HepG2 (cell line): ENCODE data around the gene ADSS1. TPM values are rescaled to one million over a fixed set of nuclear protein-coding genes. Genes with fewer than 3 reads are reported as not detected.
A peak's percentile ranks its signal among the peaks of the same experiment; 100 is the strongest.

Experiments
- ATAC-seq: fragments of 200-7000 bp; cut with Tn5 transposase; 3 replicates; pipeline ENCODE4 v1.9.1; 2020; ENCODE audit warnings: mild to moderate bottlenecking, moderate library complexity
- BruUV-seq: library from RNA; stranded (reverse); fragments of 400-500 nt; replicated peaks from 2 replicates; lab custom pipeline; 2021; lab: Mats Ljungman, UMichigan
- CTCF ChIA-PET: fragments of 300-600 bp; formaldehyde crosslinking; extraction: SDS; loops from one replicate; lab custom pipeline; 2021; ENCODE audit warnings: low total read pairs, inconsistent platforms, low intra/inter-chr PET ratio; lab: Yijun Ruan, JAX
- POLR2A ChIA-PET: fragments of 350-600 bp; sonication (Branson Sonifier 250); formaldehyde crosslinking; loops from one replicate; lab custom pipeline; 2020; ENCODE audit warnings: antibody characterized with exemption, inconsistent platforms; lab: Yijun Ruan, JAX
- DNase-seq: peaks from one replicate; pipeline ENCODE4 v3.0.0-alpha.2; 2015; ENCODE audit warnings: low spot score
- FAIRE-seq: peaks from 3 replicates; lab custom pipeline; 2011; peaks lifted over from hg19 to GRCh38; lab: Jason Lieb, UNC
- H2AFZ ChIP-seq: one replicate; pipeline ENCODE4 v1.6.1; 2011; ENCODE audit warnings: low read length, inconsistent platforms
- H3K27ac ChIP-seq: fragments of 300-600 bp; 3 replicates; pipeline ENCODE4 v1.8.0; 2011; ENCODE audit warnings: mixed run types, mild to moderate bottlenecking, mixed read lengths, low read length, inconsistent platforms; ENCODE audit not compliant: insufficient read depth; ENCODE audit errors: extremely low read length
- H3K27me3 ChIP-seq, 2 experiments: fragments of 200-600 bp in 1 of 2; 2 replicates in 1 of 2; 3 replicates in 1 of 2; pipeline versions ENCODE4 v1.6.0 to v1.8.0; 2011; ENCODE audit warnings: low read length in 2 of 2, mild to moderate bottlenecking in 2 of 2, moderate library complexity in 2 of 2, inconsistent platforms in 1 of 2; ENCODE audit not compliant: insufficient read depth in 2 of 2, control insufficient read depth in 1 of 2
- H3K36me3 ChIP-seq, 2 experiments: fragments of 200-600 bp in 1 of 2; replicated peaks in 1 of 2; 2 replicates in 1 of 2; 3 replicates in 1 of 2; pipeline versions ENCODE4 v1.5.1 to v1.8.0; 2011; ENCODE audit warnings: low read length in 2 of 2, inconsistent platforms in 1 of 2; ENCODE audit not compliant: insufficient read depth in 2 of 2, control insufficient read depth in 1 of 2
- H3K4me1 ChIP-seq: 2 replicates; pipeline ENCODE4 v1.5.1; 2012; ENCODE audit warnings: low read length, inconsistent platforms; ENCODE audit not compliant: insufficient read depth
- H3K4me2 ChIP-seq: 2 replicates; pipeline ENCODE4 v1.6.0; 2011; ENCODE audit warnings: low read depth, low read length, inconsistent platforms
- H3K4me3 ChIP-seq, 3 experiments: fragments of 200-600 bp in 1 of 3; sonication (generic), shearing (Covaris generic) in 1 of 3; replicated peaks in 1 of 3; 2 replicates each; pipeline ENCODE4 v1.5.1; 2011 to 2016; ENCODE audit warnings: low read length in 3 of 3, inconsistent platforms in 2 of 3, low read depth in 2 of 3, mild to moderate bottlenecking in 2 of 3, control low read depth in 1 of 3, mixed read lengths in 1 of 3; ENCODE audit not compliant: insufficient read depth in 1 of 3
- H3K79me2 ChIP-seq: one replicate; pipeline ENCODE4 v1.6.1; 2011; ENCODE audit warnings: low read length, inconsistent platforms; ENCODE audit not compliant: insufficient read depth
- H3K9ac ChIP-seq: 2 replicates; pipeline ENCODE4 v1.6.0; 2011; ENCODE audit warnings: mild to moderate bottlenecking, low read depth, low read length, inconsistent platforms; ENCODE audit not compliant: insufficient read depth
- H3K9me3 ChIP-seq: 2 replicates; pipeline ENCODE4 v1.5.1; 2012; ENCODE audit warnings: mild to moderate bottlenecking, low read length
- H4K20me1 ChIP-seq: 2 replicates; pipeline ENCODE4 v1.6.0; 2011; ENCODE audit warnings: inconsistent platforms, mild to moderate bottlenecking, low read length, moderate library complexity; ENCODE audit not compliant: insufficient read depth
- BCL3 ChIP-seq: sonication (generic); formaldehyde crosslinking; IDR thresholded peaks from 2 replicates; pipeline ENCODE4 v1.5.1; 2020; ENCODE audit warnings: mild to moderate bottlenecking, missing genetic modification reagents, moderate library complexity
- ETS1 ChIP-seq: sonication (generic); formaldehyde crosslinking; IDR thresholded peaks from 2 replicates; pipeline ENCODE4 v1.4.0; 2020; ENCODE audit warnings: missing genetic modification reagents
- FOXK2 ChIP-seq: fragments of 450-650 bp; IDR thresholded peaks from 2 replicates; pipeline ENCODE4 v1.6.1; 2016
- MTA1 ChIP-seq: sonication (generic); formaldehyde crosslinking; IDR thresholded peaks from 2 replicates; pipeline ENCODE4 v1.4.0; 2020; ENCODE audit warnings: missing genetic modification reagents, mild to moderate bottlenecking, borderline replicate concordance
- NCOA1 ChIP-seq: sonication (generic); formaldehyde crosslinking; IDR thresholded peaks from 2 replicates; pipeline ENCODE4 v1.9.0; 2021; ENCODE audit warnings: missing genetic modification reagents
- PATZ1 ChIP-seq: sonication (generic); formaldehyde crosslinking; IDR thresholded peaks from 2 replicates; pipeline ENCODE4 v1.4.0; 2020; ENCODE audit warnings: missing genetic modification reagents
- SNAI1 ChIP-seq: sonication (generic); formaldehyde crosslinking; IDR thresholded peaks from 2 replicates; pipeline ENCODE4 v1.5.0; 2020; ENCODE audit warnings: mild to moderate bottlenecking, missing genetic modification reagents, borderline replicate concordance
- ZBTB4 ChIP-seq: sonication (generic); formaldehyde crosslinking; IDR thresholded peaks from 2 replicates; pipeline ENCODE4 v1.4.0; 2020; ENCODE audit warnings: missing genetic modification reagents, mild to moderate bottlenecking, borderline replicate concordance
- ZNF20 ChIP-seq: sonication (generic); formaldehyde crosslinking; IDR thresholded peaks from 2 replicates; pipeline ENCODE4 v1.4.0; 2020; ENCODE audit warnings: mild to moderate bottlenecking, moderate library complexity, missing genetic modification reagents
- ZNF350 ChIP-seq: sonication (generic); formaldehyde crosslinking; IDR thresholded peaks from 2 replicates; pipeline ENCODE4 v1.4.0; 2020; ENCODE audit warnings: mild to moderate bottlenecking, low read depth, missing genetic modification reagents, borderline replicate concordance
- ZNF879 ChIP-seq: sonication (generic); formaldehyde crosslinking; IDR thresholded peaks from 2 replicates; pipeline ENCODE4 v1.8.1; 2023; ENCODE audit warnings: missing genetic modification reagents
- WGBS: methylation state at CpG from one replicate; pipeline ENCODE4 v1.1.6; 2017; ENCODE audit warnings: low lambda C conversion rate; 5-methylcytosine and 5-hydroxymethylcytosine counted together
- in situ Hi-C: cut with HindIII; loops from 2 replicates; pipeline ENCODE4 v1.10.0; 2017; ENCODE audit warnings: low pct_unique_long_range_greater_than_20kb; ENCODE audit not compliant: extremely low pct_ligation_motif_present
- intact Hi-C: fragments of 100-400 bp; cut with micrococcal nuclease; formaldehyde crosslinking; loops from one replicate; pipeline ENCODE4 v1.10.0; 2022; ENCODE audit not compliant: unreplicated experiment
- polyA plus RNA-seq, 8 experiments: library from polyadenylated mRNA; depleted of rRNA in 3 of 8; stranded (reverse) in 7 of 8; unstranded in 1 of 8; fragments of >200 nt; fragmentation: Illumina TruSeq in 4 of 8; extraction: Trizol in 4 of 8; gene quantifications; 2 replicates each; pipeline versions ENCODE4 v1.2.1 to v1.2.3, GENCODE V29; 2011 to 2016; ENCODE audit warnings: low read depth in 4 of 8, missing spikeins in 1 of 8, mixed read lengths in 1 of 8; ENCODE audit not compliant: insufficient read depth in 1 of 8
- total RNA-seq, 5 experiments: library from RNA; depleted of rRNA; stranded (reverse); fragments of >200 nt; fragmentation: Illumina TruSeq; extraction: Trizol; gene quantifications; 2 replicates each; pipeline ENCODE4 v1.2.3, GENCODE V29; 2016; ENCODE audit warnings: low read depth in 1 of 5
- TF ChIP-seq, protein P1 (sequence below): sonication (generic); formaldehyde crosslinking; IDR thresholded peaks from 2 replicates; pipeline ENCODE4 v1.5.0; 2020; ENCODE audit warnings: missing genetic modification reagents, mild to moderate bottlenecking, borderline replicate concordance

The ADSS1 gene
- total and polyA plus RNA-seq, 2 of the 13 experiments (the other 11 are each of a cell fraction or from before 2014, with no cell fraction given): 1.0 to 36.7 TPM

DNA sequence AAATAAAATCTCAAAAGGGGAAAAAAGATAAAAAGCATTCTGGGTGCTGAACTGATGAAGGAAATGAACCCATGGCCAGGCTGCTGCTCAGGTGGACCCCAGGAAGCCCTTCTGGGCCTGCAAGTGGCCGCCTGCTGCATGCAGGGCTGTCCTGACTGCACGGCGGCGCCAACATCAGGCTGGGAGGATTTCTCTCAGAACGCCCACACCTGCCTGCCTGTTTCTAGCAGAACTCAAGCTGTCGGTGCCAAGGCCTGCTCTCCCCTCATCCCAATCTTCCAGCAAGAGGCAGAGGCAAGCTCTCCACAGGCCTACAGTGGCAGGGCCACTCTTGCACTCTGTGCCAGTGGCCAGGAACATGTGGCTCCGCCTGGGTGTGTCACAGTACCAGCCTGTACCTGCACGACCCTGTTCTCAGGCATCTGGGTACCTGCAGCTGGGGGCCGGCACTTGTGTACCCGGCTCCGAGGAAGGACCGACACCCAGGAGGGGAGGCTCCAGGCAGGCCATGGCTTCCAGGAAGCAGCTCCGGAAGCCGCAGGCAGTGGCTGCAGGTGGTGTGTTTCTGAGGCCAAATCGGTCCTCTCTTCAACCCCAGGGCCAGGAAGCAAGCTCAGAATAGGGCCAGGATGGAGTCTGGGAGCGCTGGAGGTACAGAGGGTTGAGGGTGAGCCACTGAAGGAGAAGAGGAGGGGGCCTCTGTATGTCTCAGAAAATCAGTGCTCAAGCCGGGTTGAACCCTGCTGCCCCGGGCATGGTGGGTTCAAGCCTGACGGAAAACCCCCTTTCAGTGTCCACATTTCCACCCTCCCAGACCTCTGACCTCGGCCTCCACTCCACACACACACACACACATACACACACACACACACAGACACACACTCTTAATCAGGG, 37.2 kb upstream of the ADSS1 start:
- no peak for DNase-seq
- H4K20me1 ChIP-seq: peaks cover 9% of the 10 kb centered on the region; the same call in 1 of the 2 replicates
- intact Hi-C loops (loop anchor here (5.0 kb wide), 1 partner anchor 35 kb away; no protein-coding TSS in a partner anchor), in situ Hi-C loops (no loop called here)
- H3K9me3 ChIP-seq: no peaks in the 10 kb centered on the region
- peaks cover 77% of the 10 kb centered on the region for H3K4me1 ChIP-seq
- H3K79me2 ChIP-seq: peaks cover 22% of the 10 kb centered on the region
- H3K4me2 ChIP-seq: peak overlapping the region; percentile 80
- no peaks in the 10 kb centered on the region for H3K36me3 ChIP-seq
- ChIA-PET POLR2A (interaction anchor here (1.3 to 4.5 kb wide), 8 partner anchors 9 to 334 kb away, joined by 3 to 89 read pairs (median 9); partner anchors contain the start of genes CDCA4 and SIVA1), CTCF (no interaction called here)
- H3K4me3 ChIP-seq: peak overlapping the region; percentile 36 to 86 (median 45)
- 9% methylated on average over 4 of the region's 20 CpGs for WGBS
- no peak for ATAC-seq
- peak overlapping the region; percentile 75 for H3K9ac ChIP-seq
- no TSS peak for BruUV-seq
- H3K27me3 ChIP-seq: no peaks in the 10 kb centered on the region
- no peak overlapping the region for H2AFZ ChIP-seq
- H3K27ac ChIP-seq: peak overlapping the region; percentile 93
- no peak for FAIRE-seq
- TF ChIP-seq ETS1 (no peak), ZNF350 (no peak), ZBTB4 (CRISPR knock-in tag) (no peak), BCL3 (peak; percentile 33), PATZ1 (CRISPR knock-in tag) (0 out of 2 replicates have a peak, but pooled peaks have one; percentile 29), FOXK2 (no peak), ZNF879 (no peak), MTA1 (no peak), ZNF20 (no peak), NCOA1 (CRISPR knock-in tag) (no peak), SNAI1 (CRISPR knock-in tag) (0 out of 2 replicates have a peak, but pooled peaks have one; percentile 12)
- TF ChIP-seq, protein P1, sequence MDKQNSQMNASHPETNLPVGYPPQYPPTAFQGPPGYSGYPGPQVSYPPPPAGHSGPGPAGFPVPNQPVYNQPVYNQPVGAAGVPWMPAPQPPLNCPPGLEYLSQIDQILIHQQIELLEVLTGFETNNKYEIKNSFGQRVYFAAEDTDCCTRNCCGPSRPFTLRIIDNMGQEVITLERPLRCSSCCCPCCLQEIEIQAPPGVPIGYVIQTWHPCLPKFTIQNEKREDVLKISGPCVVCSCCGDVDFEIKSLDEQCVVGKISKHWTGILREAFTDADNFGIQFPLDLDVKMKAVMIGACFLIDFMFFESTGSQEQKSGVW (CRISPR knock-in tag): no peak
